Epithelial cell of proximal tubule (primary cell): ENCODE results near the gene NFIA. TPM values are rescaled to one million over a fixed set of nuclear protein-coding genes. Genes with fewer than 3 reads are reported as not detected.

Experiments used
- DNase-seq: peaks from one replicate; pipeline ENCODE4 v3.0.0-alpha.2; 2011; ENCODE audit warnings: low read depth
- H3K4me3 ChIP-seq: 2 replicates; pipeline ENCODE4 v1.5.1; 2011; ENCODE audit warnings: low read depth, mild to moderate bottlenecking, low read length
- CTCF ChIP-seq: conservative IDR thresholded peaks from 2 replicates; pipeline ENCODE4 v1.5.1; 2012; ENCODE audit warnings: low read depth, mild to moderate bottlenecking, low read length
- total RNA-seq: library from RNA; depleted of rRNA; stranded (reverse); fragments of >200 nt; gene quantifications from 2 replicates; pipeline ENCODE4 v1.2.3, GENCODE V29; 2015

NFIA gene
- total RNA-seq, 1 donor from 2014 or later = 1.6 TPM

- DNase-seq = no peak
- H3K4me3 ChIP-seq = no peak overlapping the region
- TF ChIP-seq CTCF = no peak
These were observed 392.0 kb downstream of the NFIA start for GRCh38 chr1:61474269-61474817.

- DNase-seq = no peak
- TF ChIP-seq CTCF = no peak
- no peak overlapping the region for H3K4me3 ChIP-seq
These were observed 392.6 kb downstream of the NFIA start for GRCh38 chr1:61474963-61475362.

GRCh38 chr1:61477301-61477700 is 394.9 kb downstream of the NFIA start:
- H3K4me3 ChIP-seq = no peak overlapping the region
- no peak for DNase-seq
- no peak for TF ChIP-seq CTCF

GRCh38 chr1:61480273-61480935 is 398.0 kb downstream of the NFIA start:
- TF ChIP-seq CTCF = no peak
- no peak for DNase-seq
- H3K4me3 ChIP-seq = no peak overlapping the region

- TF ChIP-seq CTCF = no peak
- H3K4me3 ChIP-seq = no peak overlapping the region
- DNase-seq = no peak
These were observed 399.0 kb downstream of the NFIA start for GRCh38 chr1:61481315-61481715.

GRCh38 chr1:61482170-61482734 is 399.9 kb downstream of the NFIA start:
- H3K4me3 ChIP-seq = no peak overlapping the region
- TF ChIP-seq CTCF = no peak
- DNase-seq = no peak
